ENCODE data around the gene KIAA0319L. TPM values are rescaled to one million over a fixed set of nuclear protein-coding genes. Genes with fewer than 3 reads are reported as not detected.
"Not testable (repeated sequence)": the region's sequence is repeated elsewhere in the genome, so short reads cannot be mapped to it uniquely, and the experiment has no call there.

The KIAA0319L gene
- total RNA-seq, 2 donors from 2014 or later, result 62.5 to 95.0 TPM

DNA sequence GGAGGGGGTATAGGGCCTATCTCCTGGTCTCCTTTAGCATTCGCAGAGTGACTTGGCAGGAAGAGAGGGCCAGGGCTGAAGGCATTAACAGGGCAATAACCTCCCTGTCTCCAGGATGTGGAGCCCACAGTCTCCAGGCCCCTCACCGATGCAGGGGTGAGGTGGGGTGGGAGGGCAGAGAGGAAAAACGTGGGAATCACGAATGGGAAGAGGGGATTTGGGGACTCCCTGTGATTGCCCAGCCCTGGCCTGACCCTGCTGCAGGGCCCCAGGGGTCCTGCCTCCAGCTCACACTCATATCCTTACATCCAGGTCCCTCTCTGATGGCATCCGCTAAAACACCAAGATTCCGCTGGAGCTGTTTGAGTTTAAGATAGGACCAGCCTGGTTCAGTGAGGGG, 30.5 kb upstream of the KIAA0319L start:
- no peaks in the 10 kb centered on the region for H3K4me1 ChIP-seq
- no peaks in the 10 kb centered on the region for H3K36me3 ChIP-seq
- H3K27me3 ChIP-seq, result no peaks in the 10 kb centered on the region
- TF ChIP-seq, protein P1, sequence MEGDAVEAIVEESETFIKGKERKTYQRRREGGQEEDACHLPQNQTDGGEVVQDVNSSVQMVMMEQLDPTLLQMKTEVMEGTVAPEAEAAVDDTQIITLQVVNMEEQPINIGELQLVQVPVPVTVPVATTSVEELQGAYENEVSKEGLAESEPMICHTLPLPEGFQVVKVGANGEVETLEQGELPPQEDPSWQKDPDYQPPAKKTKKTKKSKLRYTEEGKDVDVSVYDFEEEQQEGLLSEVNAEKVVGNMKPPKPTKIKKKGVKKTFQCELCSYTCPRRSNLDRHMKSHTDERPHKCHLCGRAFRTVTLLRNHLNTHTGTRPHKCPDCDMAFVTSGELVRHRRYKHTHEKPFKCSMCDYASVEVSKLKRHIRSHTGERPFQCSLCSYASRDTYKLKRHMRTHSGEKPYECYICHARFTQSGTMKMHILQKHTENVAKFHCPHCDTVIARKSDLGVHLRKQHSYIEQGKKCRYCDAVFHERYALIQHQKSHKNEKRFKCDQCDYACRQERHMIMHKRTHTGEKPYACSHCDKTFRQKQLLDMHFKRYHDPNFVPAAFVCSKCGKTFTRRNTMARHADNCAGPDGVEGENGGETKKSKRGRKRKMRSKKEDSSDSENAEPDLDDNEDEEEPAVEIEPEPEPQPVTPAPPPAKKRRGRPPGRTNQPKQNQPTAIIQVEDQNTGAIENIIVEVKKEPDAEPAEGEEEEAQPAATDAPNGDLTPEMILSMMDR (IDR thresholded peaks at IDR 0.05), result no peak
- H3K9me3 ChIP-seq, result no peaks in the 10 kb centered on the region
- no peak for DNase-seq (ENCODE audit: low spot score)
- no peak overlapping the region for H3K27ac ChIP-seq
- H3K4me3 ChIP-seq, result no peak overlapping the region

DNA sequence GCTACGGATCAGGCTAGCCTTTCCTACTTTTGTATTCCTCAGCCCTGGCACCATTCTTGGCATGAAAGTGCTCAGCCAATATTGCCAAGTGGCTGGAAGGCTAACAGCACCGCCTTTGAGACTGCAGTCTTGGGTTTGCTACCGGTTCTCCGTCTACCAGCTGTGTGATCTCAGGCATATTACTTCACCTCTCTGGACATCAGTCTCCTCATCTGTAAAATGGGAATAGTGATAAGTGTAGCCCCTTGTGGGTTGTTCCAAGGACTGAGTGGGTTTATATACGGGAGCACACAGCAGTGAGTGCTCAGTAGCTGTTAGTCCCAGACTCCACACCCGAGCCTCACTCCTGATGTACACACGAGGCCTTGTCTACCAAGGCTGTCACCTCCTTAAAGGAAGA, 29.6 kb upstream of the KIAA0319L start:
- TF ChIP-seq, protein P1 (IDR thresholded peaks at IDR 0.05), result no peak
- no peaks in the 10 kb centered on the region for H3K27me3 ChIP-seq
- no peak overlapping the region for H3K4me3 ChIP-seq
- H3K4me1 ChIP-seq, result no peaks in the 10 kb centered on the region
- DNase-seq (ENCODE audit: low spot score), result no peak
- H3K9me3 ChIP-seq, result no peaks in the 10 kb centered on the region
- H3K27ac ChIP-seq, result no peak overlapping the region
- H3K36me3 ChIP-seq, result no peaks in the 10 kb centered on the region

- H3K27ac ChIP-seq; H3K27me3 ChIP-seq; DNase-seq (ENCODE audit: low spot score); H3K36me3 ChIP-seq; H3K4me1 ChIP-seq; H3K9me3 ChIP-seq; H3K4me3 ChIP-seq: not testable (repeated sequence)
Measured at GRCh38 chr1:35585805-35586204, 28.6 kb upstream of the KIAA0319L start.

- no peak for DNase-seq (ENCODE audit: low spot score)
- H3K36me3 ChIP-seq, result no peaks in the 10 kb centered on the region
- no peak overlapping the region for H3K4me3 ChIP-seq
- TF ChIP-seq, protein P1 (IDR thresholded peaks at IDR 0.05), result no peak
- no peaks in the 10 kb centered on the region for H3K27me3 ChIP-seq
- no peak overlapping the region for H3K27ac ChIP-seq
- H3K4me1 ChIP-seq, result no peaks in the 10 kb centered on the region
- H3K9me3 ChIP-seq, result no peaks in the 10 kb centered on the region
Measured at GRCh38 chr1:35585281-35585680, 28.1 kb upstream of the KIAA0319L start.

GRCh38 chr1:35581621-35582020, 24.4 kb upstream of the KIAA0319L start:
- H3K4me3 ChIP-seq; H3K36me3 ChIP-seq; H3K27me3 ChIP-seq; DNase-seq (ENCODE audit: low spot score); H3K9me3 ChIP-seq; H3K27ac ChIP-seq: not testable (repeated sequence)
- H3K4me1 ChIP-seq, result peaks cover 0 to 19% of the 10 kb centered on the region in 2 donors

- Histone ChIP-seq H3K27me3 (peaks cover 5 to 12% of the 10 kb centered on the region in 2 donors), H3K27ac (no peak overlapping the region), H3K4me1 (peaks cover 0 to 20% of the 10 kb centered on the region in 2 donors), H3K4me3 (no peak overlapping the region), H3K36me3 (no peaks in the 10 kb centered on the region), H3K9me3 (no peaks in the 10 kb centered on the region)
- no peak for DNase-seq (ENCODE audit: low spot score)
- TF ChIP-seq, protein P1 (IDR thresholded peaks at IDR 0.05), result no peak
Measured at GRCh38 chr1:35580949-35581388, 23.8 kb upstream of the KIAA0319L start.
